NB4 (cell line): ENCODE data around the gene NR2F2.

ENCODE experiments used
- DNase-seq: peaks from one replicate; pipeline ENCODE4 v3.0.0; 2010; ENCODE audit warnings: low read depth
- H3K4me3 ChIP-seq: one replicate; pipeline ENCODE4 v1.5.1; 2011; ENCODE audit warnings: mild to moderate bottlenecking, low read depth, low read length, moderate library complexity
- MAX ChIP-seq: IDR thresholded peaks from 2 replicates; pipeline ENCODE4 v1.6.1; 2011; ENCODE audit warnings: low read depth, low read length
- MYC ChIP-seq: IDR thresholded peaks from 2 replicates; pipeline ENCODE4 v1.6.1; 2011; ENCODE audit warnings: low read depth, low read length
- POLR2A ChIP-seq: IDR thresholded peaks from 2 replicates; pipeline ENCODE4 v1.6.1; 2011; ENCODE audit warnings: mild to moderate bottlenecking; ENCODE audit not compliant: insufficient read length; ENCODE audit errors: extremely low read depth
- TF ChIP-seq, protein P1 (sequence below): IDR thresholded peaks from one replicate; pipeline ENCODE4 v1.5.1; 2012; ENCODE audit warnings: low read depth, low read length

NR2F2 gene

DNA sequence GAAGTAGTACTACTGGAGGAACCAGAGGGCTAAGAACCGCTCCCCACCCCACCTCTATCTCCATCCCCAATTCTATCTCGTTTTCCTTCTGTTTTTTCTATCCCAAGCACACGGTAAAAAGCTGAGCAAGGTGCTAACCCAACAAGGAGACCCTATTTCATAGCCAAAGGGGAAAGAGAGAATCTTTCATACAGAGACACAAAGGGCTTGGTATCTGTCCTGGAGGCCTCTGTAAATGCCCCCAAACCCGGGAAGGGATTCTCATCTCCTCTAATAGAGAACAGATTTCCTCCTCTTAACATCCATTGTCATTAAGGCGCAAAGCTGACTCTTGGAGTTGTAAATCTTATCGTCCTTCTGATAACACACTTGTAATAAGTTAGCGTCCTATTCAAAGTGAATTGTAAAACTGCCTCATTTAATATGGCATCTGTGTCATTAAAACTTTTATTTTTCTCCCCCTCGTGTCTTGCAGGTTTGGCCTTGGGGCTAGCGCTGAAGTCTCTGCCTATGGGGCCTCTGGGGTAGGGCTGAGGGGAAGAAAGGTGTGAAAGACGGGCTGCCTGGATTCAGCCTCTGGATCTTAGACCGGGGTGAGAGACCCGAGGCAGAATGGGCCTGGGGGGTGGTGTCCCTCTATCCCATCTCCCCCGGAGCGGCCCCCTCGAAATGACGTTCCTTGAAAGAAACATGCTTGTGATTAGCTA is 12.1 kb downstream of the NR2F2 start:
- no peak overlapping the region for H3K4me3 ChIP-seq
- TF ChIP-seq MAX (no peak), POLR2A (no peak), MYC (no peak)
- TF ChIP-seq, protein P1, sequence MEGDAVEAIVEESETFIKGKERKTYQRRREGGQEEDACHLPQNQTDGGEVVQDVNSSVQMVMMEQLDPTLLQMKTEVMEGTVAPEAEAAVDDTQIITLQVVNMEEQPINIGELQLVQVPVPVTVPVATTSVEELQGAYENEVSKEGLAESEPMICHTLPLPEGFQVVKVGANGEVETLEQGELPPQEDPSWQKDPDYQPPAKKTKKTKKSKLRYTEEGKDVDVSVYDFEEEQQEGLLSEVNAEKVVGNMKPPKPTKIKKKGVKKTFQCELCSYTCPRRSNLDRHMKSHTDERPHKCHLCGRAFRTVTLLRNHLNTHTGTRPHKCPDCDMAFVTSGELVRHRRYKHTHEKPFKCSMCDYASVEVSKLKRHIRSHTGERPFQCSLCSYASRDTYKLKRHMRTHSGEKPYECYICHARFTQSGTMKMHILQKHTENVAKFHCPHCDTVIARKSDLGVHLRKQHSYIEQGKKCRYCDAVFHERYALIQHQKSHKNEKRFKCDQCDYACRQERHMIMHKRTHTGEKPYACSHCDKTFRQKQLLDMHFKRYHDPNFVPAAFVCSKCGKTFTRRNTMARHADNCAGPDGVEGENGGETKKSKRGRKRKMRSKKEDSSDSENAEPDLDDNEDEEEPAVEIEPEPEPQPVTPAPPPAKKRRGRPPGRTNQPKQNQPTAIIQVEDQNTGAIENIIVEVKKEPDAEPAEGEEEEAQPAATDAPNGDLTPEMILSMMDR = no peak
- no peak for DNase-seq

GRCh38 chr15:96343113-96344059 is 12.9 kb downstream of the NR2F2 start:
- DNase-seq = no peak
- H3K4me3 ChIP-seq = no peak overlapping the region
- TF ChIP-seq, protein P1 = no peak
- TF ChIP-seq MAX = no peak

DNA sequence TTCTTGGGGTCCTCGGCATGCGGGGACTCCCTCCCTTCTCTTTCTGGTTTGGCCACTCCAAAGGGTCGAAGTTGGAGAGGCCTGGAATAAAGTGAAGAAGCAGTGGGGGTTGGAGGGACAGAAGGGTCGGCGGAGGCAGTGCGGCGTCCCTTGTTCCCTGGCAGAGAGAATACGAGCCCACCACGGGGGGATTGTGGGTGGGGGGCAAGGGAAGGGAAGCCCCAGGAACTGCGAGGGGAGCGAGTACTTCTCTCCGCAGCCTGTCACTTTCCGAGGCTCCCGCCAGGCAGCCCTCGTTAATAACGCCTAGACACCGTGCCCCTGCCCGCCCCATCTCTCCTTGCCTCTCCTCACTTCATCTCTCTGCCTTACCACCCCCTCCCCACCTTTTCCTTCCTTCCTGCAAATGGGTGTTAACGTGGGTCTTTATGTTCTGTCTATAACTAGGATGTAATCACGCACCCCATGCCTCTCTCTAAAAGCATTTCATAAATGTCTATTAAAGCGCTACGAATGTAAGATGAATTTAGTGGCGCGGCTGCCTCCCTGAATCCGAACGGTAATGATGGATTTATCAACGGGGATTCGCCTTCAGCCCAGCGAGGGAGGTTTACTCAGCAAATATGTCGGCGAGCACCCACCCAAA is 13.7 kb downstream of the NR2F2 start:
- DNase-seq = no peak
- no peak for TF ChIP-seq POLR2A
- TF ChIP-seq MYC = no peak
- TF ChIP-seq, protein P1 = no peak
- TF ChIP-seq MAX = no peak
- no peak overlapping the region for H3K4me3 ChIP-seq

- TF ChIP-seq MYC = no peak
- no peak for TF ChIP-seq MAX
- TF ChIP-seq, protein P1 = no peak
- TF ChIP-seq POLR2A = no peak
- H3K4me3 ChIP-seq = no peak overlapping the region
- DNase-seq = no peak
These were observed 14.4 kb downstream of the NR2F2 start for GRCh38 chr15:96344706-96345559.
